GM12801 (cell line): ENCODE measurements around the gene ACTG1.

Experiments
- TF ChIP-seq, protein P1 (sequence below): IDR thresholded peaks from one replicate; pipeline ENCODE4 v1.5.1; 2011; ENCODE audit warnings: control low read depth; ENCODE audit not compliant: insufficient read length; ENCODE audit errors: extremely low read depth

Gene ACTG1

DNA sequence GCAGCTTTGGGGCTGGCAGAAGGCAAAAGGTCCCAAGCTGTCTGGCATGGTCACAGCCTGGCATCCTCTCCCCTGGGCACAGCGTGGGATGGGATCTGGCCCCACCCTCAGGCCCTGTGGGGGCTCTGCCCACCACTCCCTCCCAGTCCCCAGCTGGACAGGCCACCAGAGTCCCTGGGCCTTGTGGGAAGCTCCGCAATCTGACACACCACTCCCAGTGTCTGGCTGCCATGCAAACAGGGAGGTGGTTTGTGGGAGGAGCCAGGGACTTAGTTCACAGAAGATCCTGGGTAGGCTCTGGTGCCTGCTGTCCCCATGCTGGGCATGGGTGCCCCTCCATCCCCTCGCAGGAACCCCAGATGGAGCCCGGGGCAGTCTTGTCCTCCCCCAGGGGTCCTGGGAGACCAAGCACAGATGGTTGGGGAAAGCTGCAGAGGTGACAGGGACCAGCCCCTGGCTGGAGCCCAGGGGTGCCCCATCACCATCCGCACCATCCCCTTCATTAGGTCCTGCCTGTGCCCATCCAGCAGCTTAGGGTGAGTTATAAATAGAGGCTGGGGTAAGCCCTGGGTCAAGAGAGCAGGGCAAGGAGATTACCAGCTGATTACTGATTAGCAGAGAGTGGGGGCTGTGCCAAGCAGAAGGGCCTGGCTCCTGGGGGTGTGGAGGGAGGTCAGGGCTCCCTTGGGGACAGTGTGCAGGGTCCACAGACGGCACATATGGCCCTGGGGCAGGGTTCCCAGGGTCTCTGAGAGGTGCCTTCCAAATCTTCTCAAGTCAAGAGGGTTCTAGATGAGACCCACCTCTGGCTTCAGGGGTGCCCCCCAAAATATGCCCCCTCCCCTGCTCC, 21.8 kb upstream of the ACTG1 start:
- TF ChIP-seq, protein P1, sequence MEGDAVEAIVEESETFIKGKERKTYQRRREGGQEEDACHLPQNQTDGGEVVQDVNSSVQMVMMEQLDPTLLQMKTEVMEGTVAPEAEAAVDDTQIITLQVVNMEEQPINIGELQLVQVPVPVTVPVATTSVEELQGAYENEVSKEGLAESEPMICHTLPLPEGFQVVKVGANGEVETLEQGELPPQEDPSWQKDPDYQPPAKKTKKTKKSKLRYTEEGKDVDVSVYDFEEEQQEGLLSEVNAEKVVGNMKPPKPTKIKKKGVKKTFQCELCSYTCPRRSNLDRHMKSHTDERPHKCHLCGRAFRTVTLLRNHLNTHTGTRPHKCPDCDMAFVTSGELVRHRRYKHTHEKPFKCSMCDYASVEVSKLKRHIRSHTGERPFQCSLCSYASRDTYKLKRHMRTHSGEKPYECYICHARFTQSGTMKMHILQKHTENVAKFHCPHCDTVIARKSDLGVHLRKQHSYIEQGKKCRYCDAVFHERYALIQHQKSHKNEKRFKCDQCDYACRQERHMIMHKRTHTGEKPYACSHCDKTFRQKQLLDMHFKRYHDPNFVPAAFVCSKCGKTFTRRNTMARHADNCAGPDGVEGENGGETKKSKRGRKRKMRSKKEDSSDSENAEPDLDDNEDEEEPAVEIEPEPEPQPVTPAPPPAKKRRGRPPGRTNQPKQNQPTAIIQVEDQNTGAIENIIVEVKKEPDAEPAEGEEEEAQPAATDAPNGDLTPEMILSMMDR, result no peak

DNA sequence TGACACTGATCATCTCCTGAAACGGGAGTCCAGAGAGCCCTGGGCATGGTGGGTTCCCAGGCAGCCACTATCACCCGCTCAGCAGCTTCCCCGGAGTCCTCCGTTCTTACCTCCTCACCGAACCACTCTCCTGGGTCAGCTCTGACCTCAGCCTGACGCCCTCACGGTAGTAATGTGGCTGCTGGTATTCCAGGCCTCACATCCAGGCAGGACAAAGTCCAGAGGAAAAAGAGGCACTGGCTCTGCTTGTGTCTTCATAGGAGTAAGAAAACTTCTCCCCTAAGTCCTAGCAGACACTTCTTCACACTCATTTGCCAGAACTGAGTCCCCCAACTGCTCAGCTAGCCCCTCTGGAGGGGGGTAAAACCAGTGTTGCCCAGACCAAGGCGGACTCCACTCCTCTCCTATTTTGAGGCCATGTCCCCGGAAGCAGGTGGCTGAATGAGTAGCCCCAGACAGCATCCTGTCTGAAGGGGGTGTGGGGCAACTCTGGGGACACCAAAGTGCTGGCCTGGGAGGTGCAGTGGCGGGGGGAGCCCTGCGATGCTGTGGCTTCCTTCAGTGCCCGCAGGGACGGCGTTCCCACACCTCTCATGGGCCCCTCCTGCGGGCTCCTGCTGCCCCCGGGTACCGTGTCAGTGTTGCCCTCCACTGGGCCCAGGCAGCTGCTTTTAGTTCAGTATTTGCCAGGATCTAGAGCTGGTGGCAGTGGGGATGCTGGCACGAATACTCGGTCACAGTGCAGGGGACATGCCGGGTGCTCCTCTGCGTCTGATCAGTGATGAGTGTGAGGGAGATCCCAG, 20.9 kb upstream of the ACTG1 start:
- TF ChIP-seq, protein P1, result no peak

DNA sequence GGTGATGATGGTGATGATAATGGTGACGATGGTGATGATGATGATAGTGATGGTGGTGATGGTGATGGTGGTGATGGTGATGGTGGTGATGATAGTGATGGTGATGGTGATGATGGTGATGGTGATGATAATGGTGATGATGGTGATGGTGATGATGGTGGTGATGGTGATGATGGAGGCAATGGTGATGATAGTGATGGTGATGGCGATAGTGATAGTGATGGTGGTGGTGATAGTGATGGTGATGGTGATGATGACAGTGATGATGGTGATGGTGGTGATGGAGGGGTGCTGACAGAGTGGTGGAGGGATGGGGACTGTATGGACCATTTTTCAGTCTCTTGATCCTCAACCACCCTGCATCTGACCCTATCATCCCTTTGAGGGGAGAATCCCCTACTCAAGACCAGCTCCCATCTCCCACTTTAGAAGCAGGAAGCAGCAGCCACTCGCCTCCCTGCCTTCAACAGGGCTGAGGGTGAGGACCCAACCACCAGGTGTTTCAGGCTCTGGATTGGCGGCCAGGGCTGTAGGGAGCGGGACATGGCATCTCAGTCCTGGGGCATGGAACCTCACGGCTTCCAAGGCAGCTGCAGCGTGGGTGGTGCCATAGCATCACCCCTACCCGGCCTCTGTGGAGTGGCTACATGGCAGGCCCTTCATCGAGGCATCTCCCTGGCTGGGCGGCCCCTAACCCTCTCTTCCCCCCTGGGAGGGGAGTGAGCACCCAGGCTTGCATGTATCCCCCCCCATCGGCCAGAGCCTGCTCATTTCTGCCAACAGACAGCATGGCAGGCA, 20.1 kb upstream of the ACTG1 start:
- TF ChIP-seq, protein P1, result no peak

DNA sequence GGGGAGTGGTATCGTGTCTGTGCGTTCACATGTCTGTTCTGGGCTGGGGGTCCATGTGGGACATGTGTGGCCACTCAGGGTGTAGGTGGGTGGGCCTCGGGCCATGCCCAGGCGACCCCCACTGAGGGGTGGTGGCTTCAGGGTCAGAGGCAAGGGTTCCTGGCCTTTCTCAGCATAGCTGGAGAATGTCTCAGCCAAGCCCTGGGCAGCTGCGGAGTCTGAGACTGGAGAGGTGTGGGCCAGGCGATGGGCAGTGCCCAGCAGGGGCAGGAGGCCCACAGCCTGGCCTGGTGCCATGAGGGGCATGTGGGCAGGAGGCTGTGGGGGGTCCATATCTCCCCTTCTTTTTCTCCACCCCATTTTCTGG, 16.8 kb upstream of the ACTG1 start:
- TF ChIP-seq, protein P1, result no peak

DNA sequence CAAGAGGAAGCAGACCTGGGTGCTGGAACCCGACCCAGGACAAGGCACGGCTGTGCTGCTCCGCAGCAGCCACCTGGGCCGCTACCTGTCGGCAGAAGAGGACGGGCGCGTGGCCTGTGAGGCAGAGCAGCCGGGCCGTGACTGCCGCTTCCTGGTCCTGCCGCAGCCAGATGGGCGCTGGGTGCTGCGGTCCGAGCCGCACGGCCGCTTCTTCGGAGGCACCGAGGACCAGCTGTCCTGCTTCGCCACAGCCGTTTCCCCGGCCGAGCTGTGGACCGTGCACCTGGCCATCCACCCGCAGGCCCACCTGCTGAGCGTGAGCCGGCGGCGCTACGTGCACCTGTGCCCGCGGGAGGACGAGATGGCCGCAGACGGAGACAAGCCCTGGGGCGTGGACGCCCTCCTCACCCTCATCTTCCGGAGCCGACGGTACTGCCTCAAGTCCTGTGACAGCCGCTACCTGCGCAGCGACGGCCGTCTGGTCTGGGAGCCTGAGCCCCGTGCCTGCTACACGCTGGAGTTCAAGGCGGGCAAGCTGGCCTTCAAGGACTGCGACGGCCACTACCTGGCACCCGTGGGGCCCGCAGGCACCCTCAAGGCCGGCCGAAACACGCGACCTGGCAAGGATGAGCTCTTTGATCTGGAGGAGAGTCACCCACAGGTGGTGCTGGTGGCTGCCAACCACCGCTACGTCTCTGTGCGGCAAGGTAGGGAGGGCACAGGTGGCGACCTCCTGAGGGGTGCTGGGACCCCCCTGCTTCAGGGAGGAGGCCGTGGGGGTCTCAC, 16.2 kb upstream of the ACTG1 start:
- TF ChIP-seq, protein P1, result no peak

DNA sequence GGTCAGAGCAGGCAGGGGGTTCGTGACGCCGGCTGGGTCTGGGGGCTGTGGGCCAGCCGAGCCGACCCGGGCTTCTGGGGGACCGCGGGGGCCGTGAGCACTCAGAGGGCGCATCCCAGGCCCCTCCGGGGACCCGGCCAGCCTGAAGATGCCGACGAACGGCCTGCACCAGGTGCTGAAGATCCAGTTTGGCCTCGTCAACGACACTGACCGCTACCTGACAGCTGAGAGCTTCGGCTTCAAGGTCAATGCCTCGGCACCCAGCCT, 15.7 kb upstream of the ACTG1 start:
- TF ChIP-seq, protein P1, result no peak
